K562 (cell line): ENCODE measurements around the gene TBX6. TPM values are rescaled to one million over a fixed set of nuclear protein-coding genes. Genes with fewer than 3 reads are reported as not detected.
A peak's percentile ranks its signal among the peaks of the same experiment; 100 is the strongest.

ENCODE experiments used
- ESRRA ChIP-seq: fragments of 450-650 bp; IDR thresholded peaks from 2 replicates; pipeline ENCODE4 v1.6.1; 2014; ENCODE audit warnings: low read depth, mild to moderate bottlenecking, moderate library complexity, borderline replicate concordance
- YY1 ChIP-seq, 3 experiments: IDR thresholded peaks; 2 replicates each; pipeline ENCODE4 v1.6.1; 2011; ENCODE audit warnings: low read length in 2 of 3, mild to moderate bottlenecking in 2 of 3, moderate library complexity in 2 of 3, borderline replicate concordance in 1 of 3, control low read depth in 1 of 3, low read depth in 1 of 3; ENCODE audit not compliant: insufficient read depth in 3 of 3, insufficient replicate concordance in 2 of 3, control insufficient read depth in 1 of 3, insufficient read length in 1 of 3; ENCODE audit errors: extremely low read depth in 1 of 3
- polyA plus RNA-seq, 8 experiments: library from polyadenylated mRNA; depleted of rRNA in 4 of 8; stranded (reverse) in 5 of 8; unstranded in 3 of 8; fragments of >200 nt; fragmentation: Nextera tagmentation in 2 of 8; fragmentation: Illumina TruSeq in 1 of 8; extraction: Ambion mirVana in 2 of 8; extraction: Trizol in 1 of 8; gene quantifications; 2 replicates each; pipeline versions ENCODE4 v1.2.1 to v1.2.3, GENCODE V29; 2011 to 2014; ENCODE audit warnings: inconsistent platforms in 1 of 8, missing spikeins in 1 of 8
- total RNA-seq, 7 experiments: library from RNA; depleted of rRNA in 6 of 7; stranded (reverse); fragments of >200 nt in 6 of 7; fragmentation: Illumina TruSeq in 2 of 7; extraction: Trizol in 2 of 7; gene quantifications; 2 replicates each; pipeline versions ENCODE4 v1.2.1 to v1.2.3, GENCODE V29; 2011 to 2021; ENCODE audit warnings: low replicate concordance in 1 of 7
- TF ChIP-seq, protein P1 (sequence below): fragments of 250-450 bp; sonication (Bioruptor Pico); IDR thresholded peaks from 2 replicates; pipeline ENCODE4 v1.8.0; 2021; ENCODE audit warnings: mild to moderate bottlenecking, moderate library complexity
- TF ChIP-seq, protein P2 (sequence below), 2 experiments: IDR thresholded peaks; 2 replicates each; pipeline ENCODE4 v1.6.1; 2011; ENCODE audit warnings: borderline replicate concordance in 1 of 2, control low read depth in 1 of 2, low read depth in 1 of 2, low read length in 1 of 2, mild to moderate bottlenecking in 1 of 2, mixed read lengths in 1 of 2, moderate library complexity in 1 of 2; ENCODE audit not compliant: insufficient read depth in 1 of 2, insufficient read length in 1 of 2, poor library complexity in 1 of 2, severe bottlenecking in 1 of 2; ENCODE audit errors: extremely low read depth in 1 of 2

Gene TBX6
- total and polyA plus RNA-seq, 9 of the 15 experiments (the other 6 are each of a cell fraction or from before 2014, with no cell fraction given): 0.07 to 0.58 (median 0.11) TPM; not detected in 2

DNA sequence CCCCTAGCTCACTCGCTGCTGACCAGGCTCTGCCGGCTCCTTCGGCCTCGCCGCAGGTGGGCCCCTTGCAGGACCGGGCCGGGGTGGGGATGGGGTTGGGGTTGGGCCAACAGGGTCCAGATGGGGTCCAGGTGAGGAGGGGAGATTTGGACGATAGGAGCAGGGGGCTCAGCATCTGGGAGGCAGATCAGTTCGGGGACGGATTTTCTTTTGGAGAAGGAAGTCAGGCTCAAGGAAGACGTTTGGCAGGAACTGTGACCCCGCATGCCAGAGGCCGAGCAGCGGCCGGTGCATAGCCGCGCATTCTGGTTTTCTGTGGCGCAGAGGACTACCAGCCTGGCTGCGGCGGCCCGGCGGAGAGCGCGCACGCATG lies 27.0 kb downstream of the TBX6 start (continued):
- TF ChIP-seq, protein P1, sequence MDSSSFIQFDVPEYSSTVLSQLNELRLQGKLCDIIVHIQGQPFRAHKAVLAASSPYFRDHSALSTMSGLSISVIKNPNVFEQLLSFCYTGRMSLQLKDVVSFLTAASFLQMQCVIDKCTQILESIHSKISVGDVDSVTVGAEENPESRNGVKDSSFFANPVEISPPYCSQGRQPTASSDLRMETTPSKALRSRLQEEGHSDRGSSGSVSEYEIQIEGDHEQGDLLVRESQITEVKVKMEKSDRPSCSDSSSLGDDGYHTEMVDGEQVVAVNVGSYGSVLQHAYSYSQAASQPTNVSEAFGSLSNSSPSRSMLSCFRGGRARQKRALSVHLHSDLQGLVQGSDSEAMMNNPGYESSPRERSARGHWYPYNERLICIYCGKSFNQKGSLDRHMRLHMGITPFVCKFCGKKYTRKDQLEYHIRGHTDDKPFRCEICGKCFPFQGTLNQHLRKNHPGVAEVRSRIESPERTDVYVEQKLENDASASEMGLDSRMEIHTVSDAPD: 0 out of 2 replicates have a peak, but pooled peaks have one; percentile 20
- TF ChIP-seq YY1 (IDR thresholded peaks at IDR 0.05; ENCODE audit: borderline replicate concordance in 1 of 3, control insufficient read depth in 1 of 3, extremely low read depth in 1 of 3, insufficient read depth in 3 of 3, insufficient read length in 1 of 3, insufficient replicate concordance in 2 of 3, low read depth in 1 of 3, low read length in 2 of 3) (peak in 1 of 3 experiments; percentile 6), ESRRA (no peak)
- TF ChIP-seq, protein P2, sequence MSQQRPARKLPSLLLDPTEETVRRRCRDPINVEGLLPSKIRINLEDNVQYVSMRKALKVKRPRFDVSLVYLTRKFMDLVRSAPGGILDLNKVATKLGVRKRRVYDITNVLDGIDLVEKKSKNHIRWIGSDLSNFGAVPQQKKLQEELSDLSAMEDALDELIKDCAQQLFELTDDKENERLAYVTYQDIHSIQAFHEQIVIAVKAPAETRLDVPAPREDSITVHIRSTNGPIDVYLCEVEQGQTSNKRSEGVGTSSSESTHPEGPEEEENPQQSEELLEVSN (IDR thresholded peaks at IDR 0.05; ENCODE audit: borderline replicate concordance in 1 of 2, extremely low read depth in 1 of 2, insufficient read depth in 1 of 2, insufficient read length in 1 of 2, low read depth in 1 of 2, low read length in 1 of 2, poor library complexity in 1 of 2, severe bottlenecking in 1 of 2): peak in 1 of 2 experiments; percentile 5
